ENCODE results near the gene SSC5D.
"Not testable (repeated sequence)": the region's sequence is repeated elsewhere in the genome, so short reads cannot be mapped to it uniquely, and the experiment has no call there.

SSC5D gene

DNA sequence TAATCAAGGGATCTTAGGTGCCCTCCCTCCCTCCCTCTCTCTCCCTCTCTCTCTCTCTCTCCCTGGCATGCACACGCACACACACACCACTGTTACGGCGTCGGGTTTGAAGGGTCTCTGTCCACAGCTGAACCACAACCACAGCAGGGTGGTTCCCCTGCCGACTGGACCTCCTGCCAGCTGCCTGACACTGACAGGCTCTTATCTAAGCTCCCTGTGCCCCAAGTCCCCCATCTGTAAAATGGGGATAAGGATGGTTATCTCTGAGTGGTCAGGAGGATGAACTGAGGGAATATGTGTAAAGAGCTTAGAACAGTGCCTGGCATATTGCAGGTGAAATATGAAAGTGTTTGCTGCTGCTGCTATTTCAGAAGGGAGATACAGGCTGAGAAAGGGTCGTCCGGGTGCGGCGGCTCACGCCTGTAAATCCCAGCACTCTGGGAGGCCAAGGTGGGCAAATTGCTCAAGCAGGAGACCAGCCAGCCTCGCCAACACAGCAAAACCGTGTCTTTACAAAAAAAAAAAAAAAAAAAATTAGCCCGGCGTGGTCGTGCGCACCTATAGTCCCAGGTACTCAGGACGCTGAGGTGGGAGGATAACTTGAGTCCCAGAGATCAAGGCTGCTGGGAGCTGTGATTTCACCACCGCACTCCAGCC, 44.3 kb upstream of the SSC5D start:
- TF ChIP-seq, protein P1, sequence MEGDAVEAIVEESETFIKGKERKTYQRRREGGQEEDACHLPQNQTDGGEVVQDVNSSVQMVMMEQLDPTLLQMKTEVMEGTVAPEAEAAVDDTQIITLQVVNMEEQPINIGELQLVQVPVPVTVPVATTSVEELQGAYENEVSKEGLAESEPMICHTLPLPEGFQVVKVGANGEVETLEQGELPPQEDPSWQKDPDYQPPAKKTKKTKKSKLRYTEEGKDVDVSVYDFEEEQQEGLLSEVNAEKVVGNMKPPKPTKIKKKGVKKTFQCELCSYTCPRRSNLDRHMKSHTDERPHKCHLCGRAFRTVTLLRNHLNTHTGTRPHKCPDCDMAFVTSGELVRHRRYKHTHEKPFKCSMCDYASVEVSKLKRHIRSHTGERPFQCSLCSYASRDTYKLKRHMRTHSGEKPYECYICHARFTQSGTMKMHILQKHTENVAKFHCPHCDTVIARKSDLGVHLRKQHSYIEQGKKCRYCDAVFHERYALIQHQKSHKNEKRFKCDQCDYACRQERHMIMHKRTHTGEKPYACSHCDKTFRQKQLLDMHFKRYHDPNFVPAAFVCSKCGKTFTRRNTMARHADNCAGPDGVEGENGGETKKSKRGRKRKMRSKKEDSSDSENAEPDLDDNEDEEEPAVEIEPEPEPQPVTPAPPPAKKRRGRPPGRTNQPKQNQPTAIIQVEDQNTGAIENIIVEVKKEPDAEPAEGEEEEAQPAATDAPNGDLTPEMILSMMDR (IDR thresholded peaks at IDR 0.05), result no peak
- no peak for TF ChIP-seq ZFX (IDR thresholded peaks at IDR 0.05; ENCODE audit: borderline replicate concordance)

DNA sequence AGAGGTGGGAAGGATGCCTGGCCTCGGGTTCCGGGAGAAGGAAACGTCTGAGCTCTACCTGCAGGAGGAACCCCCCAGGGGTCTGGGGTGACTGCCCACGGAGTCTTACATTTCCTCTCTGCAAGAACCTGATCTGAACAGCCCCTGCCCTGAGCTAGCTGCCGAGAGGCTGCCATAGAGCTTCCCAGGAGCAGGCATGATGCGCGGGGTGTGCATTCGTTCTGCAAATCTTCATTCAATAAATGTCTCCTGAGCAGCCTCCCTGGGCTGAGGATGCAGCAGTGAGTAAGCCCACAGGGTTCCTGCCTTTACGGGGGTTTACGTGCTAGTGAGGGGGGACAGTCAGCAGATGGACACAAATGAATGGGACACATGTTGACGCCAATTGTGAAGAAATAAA, 43.6 kb upstream of the SSC5D start:
- no peak overlapping the region for H3K27ac ChIP-seq
- no peak for TF ChIP-seq ZFX (IDR thresholded peaks at IDR 0.05; ENCODE audit: borderline replicate concordance)
- TF ChIP-seq, protein P1 (IDR thresholded peaks at IDR 0.05), result no peak

More for the DNA sequence above, 44.3 kb upstream of the SSC5D start:
- no peak overlapping the region for H3K27ac ChIP-seq

DNA sequence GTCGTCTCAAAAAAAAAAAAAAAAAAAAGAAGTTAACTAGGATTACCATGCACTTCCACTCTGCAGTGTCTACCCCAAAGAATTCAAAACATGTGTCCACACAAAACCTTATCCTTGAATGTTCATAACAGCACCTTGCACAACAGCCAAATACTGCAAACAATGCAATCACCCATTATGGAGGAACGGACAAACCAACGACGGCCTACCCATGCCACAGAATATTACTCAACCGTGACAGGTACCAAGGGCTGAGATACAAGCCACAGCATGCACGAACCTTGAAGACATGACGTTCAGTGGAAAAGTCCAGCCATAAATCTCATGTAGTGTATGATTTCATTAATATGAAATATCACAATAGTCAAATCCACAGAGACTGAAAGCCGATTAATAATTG, 42.2 kb upstream of the SSC5D start:
- no peak for TF ChIP-seq ZFX (IDR thresholded peaks at IDR 0.05; ENCODE audit: borderline replicate concordance)
- TF ChIP-seq, protein P1 (IDR thresholded peaks at IDR 0.05), result no peak
- H3K27ac ChIP-seq, result no peak overlapping the region

DNA sequence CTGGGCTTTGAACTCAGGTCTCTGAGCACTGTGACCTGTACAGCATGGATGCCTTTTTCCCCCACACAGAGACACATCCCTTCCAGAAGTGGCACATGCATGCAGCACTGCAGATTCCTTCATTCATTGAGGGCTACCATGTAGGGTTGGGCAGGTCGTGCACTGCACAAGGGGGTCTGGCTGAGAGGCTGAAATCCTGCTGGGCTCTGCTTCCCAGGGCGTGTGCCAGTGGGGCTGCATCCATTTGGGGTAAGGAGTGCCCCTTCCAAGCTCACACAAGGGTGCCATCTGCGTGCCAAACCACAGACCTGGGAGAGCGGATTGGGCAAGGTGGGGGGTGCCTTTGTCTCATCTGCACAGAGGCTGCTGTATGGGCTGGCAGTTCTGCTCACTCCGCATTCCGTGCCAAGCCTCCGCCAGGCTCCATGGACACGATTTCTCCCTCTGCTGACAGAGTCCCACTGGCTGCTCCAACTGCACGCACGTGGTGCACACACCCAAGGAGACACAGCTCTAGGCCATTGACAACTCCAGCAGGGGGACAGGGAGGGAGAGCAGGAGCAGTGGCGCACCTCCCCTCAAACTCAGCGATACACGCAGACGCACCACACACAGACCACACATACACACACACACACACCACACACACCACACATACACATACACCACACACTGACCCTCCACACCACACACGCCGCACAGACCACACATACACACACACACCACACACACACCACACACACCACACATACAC, 40.6 kb upstream of the SSC5D start:
- TF ChIP-seq, protein P1 (IDR thresholded peaks at IDR 0.05), result no peak
- no peak for TF ChIP-seq ZFX (IDR thresholded peaks at IDR 0.05; ENCODE audit: borderline replicate concordance)
- H3K27ac ChIP-seq, result peak overlapping the region; percentile 17; the same call in 1 of the 2 replicates

DNA sequence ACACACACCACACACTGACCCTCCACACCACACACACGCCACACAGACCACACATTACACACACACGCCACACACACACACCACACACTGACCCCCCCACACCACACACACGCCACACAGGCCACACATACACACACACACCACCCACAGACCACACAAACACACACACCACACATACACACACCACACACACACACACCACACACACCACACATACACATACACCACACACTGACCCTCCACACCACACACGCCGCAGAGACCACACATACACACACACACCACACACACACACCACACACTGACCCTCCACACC, 40.1 kb upstream of the SSC5D start:
- H3K27ac ChIP-seq, result not testable (repeated sequence)

DNA sequence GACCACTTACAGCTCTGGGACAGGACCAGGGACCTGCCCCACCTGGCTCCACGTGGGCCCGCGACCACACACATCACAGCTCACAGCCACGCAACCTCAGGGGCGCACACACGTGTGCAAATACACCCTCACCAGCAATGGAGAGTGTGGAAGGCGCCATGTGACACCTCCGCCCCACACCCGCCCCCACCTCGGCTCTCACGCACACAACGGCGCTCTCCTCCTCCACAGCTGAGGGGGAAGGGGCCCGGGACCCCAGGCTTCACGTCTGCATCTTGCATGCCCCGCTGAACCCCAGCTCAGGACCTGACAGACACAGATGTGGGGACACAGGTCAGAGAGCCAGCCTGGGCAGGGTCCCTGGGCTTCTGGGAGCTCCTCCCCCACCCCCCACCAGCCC, 38.8 kb upstream of the SSC5D start:
- TF ChIP-seq ZFX (IDR thresholded peaks at IDR 0.05; ENCODE audit: borderline replicate concordance), result no peak
- TF ChIP-seq, protein P1 (IDR thresholded peaks at IDR 0.05), result no peak
- H3K27ac ChIP-seq, result no peak overlapping the region

DNA sequence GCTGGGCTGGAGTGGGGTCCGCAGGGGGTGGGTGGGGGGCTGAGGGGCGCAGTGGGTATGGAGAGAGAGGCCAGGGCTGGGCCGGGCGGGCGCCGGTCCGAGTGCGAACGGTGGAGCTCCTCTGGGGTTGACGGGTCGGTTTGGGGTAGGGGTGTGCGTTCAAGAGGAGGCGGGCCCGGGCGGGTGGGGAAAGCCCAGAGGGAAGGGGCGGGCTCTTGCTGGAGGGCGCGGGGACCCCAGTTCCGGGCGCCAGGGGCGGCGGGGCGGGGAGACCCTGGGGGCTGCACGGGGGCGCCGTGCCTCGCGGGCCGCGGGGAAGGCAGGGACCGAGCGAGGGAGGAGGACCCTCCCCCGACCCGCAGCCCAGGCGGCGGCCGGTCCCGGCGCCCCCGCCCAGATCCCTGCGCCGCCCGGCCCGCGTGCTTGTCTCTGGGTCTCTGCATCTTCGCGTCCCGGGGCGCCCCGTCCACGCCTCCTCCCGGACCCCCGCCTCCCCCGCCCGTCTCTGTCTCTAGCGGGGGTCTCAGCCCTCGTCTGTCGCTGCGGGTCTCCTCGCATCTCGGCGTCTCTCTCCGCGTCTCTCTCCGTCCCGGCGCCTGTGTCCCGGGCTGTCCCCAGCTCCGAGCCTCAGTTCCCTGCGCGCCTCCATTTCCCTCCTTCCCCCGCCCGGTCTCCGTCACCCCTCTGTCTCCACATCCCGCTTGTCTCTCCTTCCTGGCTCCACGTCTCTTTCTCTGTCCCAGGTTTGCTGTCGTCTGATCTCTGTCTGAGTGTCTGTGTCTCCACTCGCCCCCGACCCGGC, 36.9 kb upstream of the SSC5D start:
- TF ChIP-seq ZFX (IDR thresholded peaks at IDR 0.05; ENCODE audit: borderline replicate concordance), result no peak
- TF ChIP-seq, protein P1 (IDR thresholded peaks at IDR 0.05), result no peak
- no peak overlapping the region for H3K27ac ChIP-seq

Data from 22Rv1 (cell line).